Measurements from ENCODE around the gene NDUFS6.

NDUFS6 gene

GRCh38 chr5:1762121-1762882, 38.9 kb upstream of the NDUFS6 start:
- no peak overlapping the region for H3K4me3 ChIP-seq (ENCODE audit: low read depth, low read length)
- TF ChIP-seq, protein P1, sequence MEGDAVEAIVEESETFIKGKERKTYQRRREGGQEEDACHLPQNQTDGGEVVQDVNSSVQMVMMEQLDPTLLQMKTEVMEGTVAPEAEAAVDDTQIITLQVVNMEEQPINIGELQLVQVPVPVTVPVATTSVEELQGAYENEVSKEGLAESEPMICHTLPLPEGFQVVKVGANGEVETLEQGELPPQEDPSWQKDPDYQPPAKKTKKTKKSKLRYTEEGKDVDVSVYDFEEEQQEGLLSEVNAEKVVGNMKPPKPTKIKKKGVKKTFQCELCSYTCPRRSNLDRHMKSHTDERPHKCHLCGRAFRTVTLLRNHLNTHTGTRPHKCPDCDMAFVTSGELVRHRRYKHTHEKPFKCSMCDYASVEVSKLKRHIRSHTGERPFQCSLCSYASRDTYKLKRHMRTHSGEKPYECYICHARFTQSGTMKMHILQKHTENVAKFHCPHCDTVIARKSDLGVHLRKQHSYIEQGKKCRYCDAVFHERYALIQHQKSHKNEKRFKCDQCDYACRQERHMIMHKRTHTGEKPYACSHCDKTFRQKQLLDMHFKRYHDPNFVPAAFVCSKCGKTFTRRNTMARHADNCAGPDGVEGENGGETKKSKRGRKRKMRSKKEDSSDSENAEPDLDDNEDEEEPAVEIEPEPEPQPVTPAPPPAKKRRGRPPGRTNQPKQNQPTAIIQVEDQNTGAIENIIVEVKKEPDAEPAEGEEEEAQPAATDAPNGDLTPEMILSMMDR (IDR thresholded peaks at IDR 0.05; ENCODE audit: borderline replicate concordance, insufficient read depth, low read depth, low read length), result no peak

GRCh38 chr5:1762883-1763547, 38.2 kb upstream of the NDUFS6 start:
- no peak overlapping the region for H3K4me3 ChIP-seq (ENCODE audit: low read depth, low read length)
- TF ChIP-seq, protein P1 (IDR thresholded peaks at IDR 0.05; ENCODE audit: borderline replicate concordance, insufficient read depth, low read depth, low read length), result no peak

GRCh38 chr5:1763548-1763911, 37.7 kb upstream of the NDUFS6 start:
- H3K4me3 ChIP-seq (ENCODE audit: low read depth, low read length), result no peak overlapping the region
- TF ChIP-seq, protein P1 (IDR thresholded peaks at IDR 0.05; ENCODE audit: borderline replicate concordance, insufficient read depth, low read depth, low read length), result peak; percentile 67

- TF ChIP-seq, protein P1 (IDR thresholded peaks at IDR 0.05; ENCODE audit: borderline replicate concordance, insufficient read depth, low read depth, low read length), result no peak
- no peak overlapping the region for H3K4me3 ChIP-seq (ENCODE audit: low read depth, low read length)
Measured at GRCh38 chr5:1763960-1764605, 37.1 kb upstream of the NDUFS6 start.

DNA sequence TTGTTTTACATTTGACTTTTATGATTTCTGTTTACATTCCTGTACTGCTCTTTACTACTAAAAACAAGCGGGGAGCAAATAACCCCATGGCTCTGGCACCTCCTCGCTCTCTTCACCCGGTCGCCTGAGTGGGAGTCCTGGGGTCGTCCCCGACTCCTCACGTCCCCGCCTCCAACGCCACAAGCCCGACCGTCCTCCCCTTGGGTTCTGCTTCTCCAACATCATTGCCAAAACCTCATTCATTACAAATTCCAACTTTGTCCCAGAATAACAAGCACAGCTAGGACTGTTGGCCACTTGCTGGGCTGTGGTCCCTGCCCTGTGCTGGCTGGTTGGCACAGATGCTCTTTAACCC, 36.6 kb upstream of the NDUFS6 start:
- TF ChIP-seq, protein P1 (IDR thresholded peaks at IDR 0.05; ENCODE audit: borderline replicate concordance, insufficient read depth, low read depth, low read length), result no peak
- no peak overlapping the region for H3K4me3 ChIP-seq (ENCODE audit: low read depth, low read length)

GRCh38 chr5:1765141-1765879, 35.9 kb upstream of the NDUFS6 start:
- TF ChIP-seq, protein P1 (IDR thresholded peaks at IDR 0.05; ENCODE audit: borderline replicate concordance, insufficient read depth, low read depth, low read length), result no peak
- no peak overlapping the region for H3K4me3 ChIP-seq (ENCODE audit: low read depth, low read length)

Measured in GM12875 (cell line).